ENCODE results near the gene MRE11.

DNA sequence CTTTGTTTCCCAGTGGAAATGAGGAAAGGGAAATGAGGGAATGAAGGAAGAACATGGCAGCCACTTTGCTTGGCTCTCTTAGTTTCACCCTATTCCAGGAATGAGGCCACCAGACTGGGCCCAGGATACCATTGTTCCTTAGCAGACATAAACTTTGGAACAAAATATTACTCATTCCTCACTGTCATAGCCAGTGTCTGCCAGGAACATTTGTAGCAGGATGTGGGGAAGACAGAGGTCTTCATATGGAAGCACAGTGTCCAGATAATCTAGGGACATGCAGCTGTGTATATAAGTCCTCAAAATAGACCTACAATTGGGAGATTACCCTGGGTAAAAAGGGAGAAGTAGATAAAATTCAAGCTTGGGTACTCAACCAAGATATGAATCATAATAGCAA lies 34.9 kb upstream of the MRE11 start:
- TF ChIP-seq, protein P1, sequence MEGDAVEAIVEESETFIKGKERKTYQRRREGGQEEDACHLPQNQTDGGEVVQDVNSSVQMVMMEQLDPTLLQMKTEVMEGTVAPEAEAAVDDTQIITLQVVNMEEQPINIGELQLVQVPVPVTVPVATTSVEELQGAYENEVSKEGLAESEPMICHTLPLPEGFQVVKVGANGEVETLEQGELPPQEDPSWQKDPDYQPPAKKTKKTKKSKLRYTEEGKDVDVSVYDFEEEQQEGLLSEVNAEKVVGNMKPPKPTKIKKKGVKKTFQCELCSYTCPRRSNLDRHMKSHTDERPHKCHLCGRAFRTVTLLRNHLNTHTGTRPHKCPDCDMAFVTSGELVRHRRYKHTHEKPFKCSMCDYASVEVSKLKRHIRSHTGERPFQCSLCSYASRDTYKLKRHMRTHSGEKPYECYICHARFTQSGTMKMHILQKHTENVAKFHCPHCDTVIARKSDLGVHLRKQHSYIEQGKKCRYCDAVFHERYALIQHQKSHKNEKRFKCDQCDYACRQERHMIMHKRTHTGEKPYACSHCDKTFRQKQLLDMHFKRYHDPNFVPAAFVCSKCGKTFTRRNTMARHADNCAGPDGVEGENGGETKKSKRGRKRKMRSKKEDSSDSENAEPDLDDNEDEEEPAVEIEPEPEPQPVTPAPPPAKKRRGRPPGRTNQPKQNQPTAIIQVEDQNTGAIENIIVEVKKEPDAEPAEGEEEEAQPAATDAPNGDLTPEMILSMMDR (IDR thresholded peaks at IDR 0.05): no peak
- TF ChIP-seq POLR2A (IDR thresholded peaks at IDR 0.05) (no peak), POLR2AphosphoS5 (IDR thresholded peaks at IDR 0.05) (no peak)
